IMR-90 (cell line): Measurements from ENCODE around the gene SBF2.

Source experiments
- RAD21 ChIP-seq: IDR thresholded peaks from 2 replicates; pipeline ENCODE4 v1.6.1; 2012; ENCODE audit warnings: low read length, improper control_type of control experiment
- TF ChIP-seq, protein P1 (sequence below): conservative IDR thresholded peaks from 2 replicates; pipeline ENCODE4 v1.5.1; 2012; ENCODE audit warnings: mild to moderate bottlenecking, low read depth, low read length, improper control_type of control experiment

GRCh38 chr11:10318527-10318802 is 24.4 kb upstream of the SBF2 start:
- TF ChIP-seq, protein P1, sequence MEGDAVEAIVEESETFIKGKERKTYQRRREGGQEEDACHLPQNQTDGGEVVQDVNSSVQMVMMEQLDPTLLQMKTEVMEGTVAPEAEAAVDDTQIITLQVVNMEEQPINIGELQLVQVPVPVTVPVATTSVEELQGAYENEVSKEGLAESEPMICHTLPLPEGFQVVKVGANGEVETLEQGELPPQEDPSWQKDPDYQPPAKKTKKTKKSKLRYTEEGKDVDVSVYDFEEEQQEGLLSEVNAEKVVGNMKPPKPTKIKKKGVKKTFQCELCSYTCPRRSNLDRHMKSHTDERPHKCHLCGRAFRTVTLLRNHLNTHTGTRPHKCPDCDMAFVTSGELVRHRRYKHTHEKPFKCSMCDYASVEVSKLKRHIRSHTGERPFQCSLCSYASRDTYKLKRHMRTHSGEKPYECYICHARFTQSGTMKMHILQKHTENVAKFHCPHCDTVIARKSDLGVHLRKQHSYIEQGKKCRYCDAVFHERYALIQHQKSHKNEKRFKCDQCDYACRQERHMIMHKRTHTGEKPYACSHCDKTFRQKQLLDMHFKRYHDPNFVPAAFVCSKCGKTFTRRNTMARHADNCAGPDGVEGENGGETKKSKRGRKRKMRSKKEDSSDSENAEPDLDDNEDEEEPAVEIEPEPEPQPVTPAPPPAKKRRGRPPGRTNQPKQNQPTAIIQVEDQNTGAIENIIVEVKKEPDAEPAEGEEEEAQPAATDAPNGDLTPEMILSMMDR = no peak
- TF ChIP-seq RAD21 = no peak
